Measurements from ENCODE around the gene FGF10.

Gene FGF10

DNA sequence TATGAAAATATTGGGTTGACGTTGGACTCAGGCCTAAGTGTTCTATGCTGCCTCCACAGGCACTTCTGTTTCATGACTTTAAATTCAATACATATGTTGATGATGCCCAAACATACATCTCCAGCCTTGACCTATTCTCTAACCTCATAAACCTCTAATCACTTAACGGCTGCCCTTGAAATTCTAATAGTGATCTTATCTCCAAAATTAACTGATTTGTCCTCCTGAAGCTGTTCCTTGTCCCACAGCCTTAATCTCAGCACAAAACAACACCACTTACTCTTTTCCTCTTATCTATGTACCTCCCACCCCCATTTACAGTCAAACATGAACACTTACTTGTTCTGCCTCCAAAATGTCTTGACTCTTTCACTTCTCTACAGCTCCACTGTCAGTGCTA lies 43.3 kb downstream of the FGF10 start:
- DNase-seq, result no peak

DNA sequence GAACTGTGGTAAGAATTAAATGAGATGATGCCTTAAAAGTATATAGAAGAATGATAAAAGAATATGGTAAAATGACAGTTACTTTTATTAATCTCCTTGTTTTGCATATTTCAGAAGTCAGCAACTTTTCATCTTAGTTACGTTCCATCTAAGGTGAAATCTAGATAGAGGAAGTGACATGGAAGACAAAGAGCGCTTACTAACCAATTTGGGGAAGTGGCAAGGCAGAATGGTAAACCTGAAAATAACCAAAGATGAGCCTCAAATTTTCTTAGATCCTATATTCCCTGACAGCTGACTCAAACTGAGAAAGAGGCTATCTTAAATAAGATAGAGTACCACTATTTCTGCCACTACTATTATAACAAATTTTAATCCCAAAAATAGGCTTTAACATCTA lies 52.5 kb downstream of the FGF10 start:
- DNase-seq, result peak; percentile 87 to 89

DNA sequence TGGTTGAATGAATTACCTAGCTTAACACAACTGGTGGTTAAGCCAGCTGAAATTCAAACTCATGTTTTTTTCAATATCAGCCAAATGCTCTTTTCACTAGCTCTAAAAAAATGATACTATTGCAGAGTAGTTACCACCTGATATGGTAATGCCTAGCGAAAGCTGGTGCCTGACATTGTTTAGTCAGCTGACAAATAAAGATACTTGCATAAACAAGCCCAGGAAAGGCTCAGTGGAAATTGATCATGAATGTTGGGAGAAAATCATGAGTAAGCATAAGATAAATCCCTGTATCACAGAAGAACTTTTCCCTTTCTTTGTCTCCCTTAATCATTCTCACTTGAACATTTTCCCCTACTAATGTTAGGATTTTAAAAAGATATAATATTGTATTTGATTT lies 54.6 kb downstream of the FGF10 start:
- no peak for DNase-seq

DNA sequence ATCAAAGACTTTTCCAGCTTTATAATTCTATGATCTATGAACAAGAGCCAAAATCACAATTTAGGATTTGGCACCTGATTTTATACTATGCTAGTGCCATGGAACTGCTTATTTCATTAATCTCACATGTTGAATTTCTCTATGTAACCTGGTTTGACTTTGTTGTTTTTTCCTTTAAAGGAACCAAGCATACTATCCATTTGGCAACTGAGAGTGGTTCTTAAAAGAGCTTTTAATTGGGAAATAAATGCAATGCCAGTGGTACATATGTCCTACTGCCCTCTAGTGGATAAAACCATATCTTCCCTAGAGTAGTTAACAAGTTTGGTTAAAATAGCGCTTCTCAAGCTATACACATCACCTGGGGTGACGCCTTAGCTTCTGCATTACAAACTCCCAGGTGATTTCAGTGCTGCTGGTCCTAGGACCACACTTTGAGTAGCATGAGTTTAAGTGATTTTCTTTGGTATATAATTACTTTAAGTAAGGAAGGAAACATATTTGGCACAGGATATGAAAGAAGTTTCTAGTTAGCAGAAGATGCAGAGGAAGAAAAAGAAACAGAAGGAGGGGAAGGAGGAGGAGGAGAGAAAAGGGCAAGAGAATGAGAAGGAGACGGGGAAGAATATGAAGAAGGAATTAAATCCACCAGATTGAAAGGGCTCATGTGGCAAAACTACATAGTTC lies 56.8 kb downstream of the FGF10 start:
- peak; percentile 56 to 66 for DNase-seq

DNA sequence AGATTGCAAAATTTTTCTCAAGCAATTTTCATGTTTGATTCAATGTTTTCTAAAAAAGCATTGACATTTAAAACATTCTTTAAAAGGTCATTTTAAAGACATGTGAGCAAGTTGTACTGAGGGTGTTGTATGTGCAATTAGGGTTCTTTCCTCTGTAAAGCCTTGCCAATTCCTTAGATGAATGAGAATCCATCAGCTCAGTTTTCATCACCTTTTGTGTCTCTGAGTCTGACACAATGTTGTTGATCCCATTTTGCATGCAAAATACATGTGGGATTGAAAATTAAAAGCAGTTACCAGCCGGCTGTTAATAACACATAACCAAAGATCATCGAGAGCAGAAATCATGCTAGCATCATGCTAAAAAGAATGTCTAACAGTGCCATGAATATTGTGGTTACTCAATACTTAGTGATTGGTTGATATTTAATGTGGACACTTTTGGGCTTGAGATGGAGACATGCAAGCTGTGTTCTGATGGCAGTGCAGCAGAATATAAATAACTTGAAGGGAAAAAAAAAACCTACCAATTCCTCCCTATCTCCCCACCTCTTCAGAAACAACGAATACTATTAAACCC lies 57.7 kb downstream of the FGF10 start:
- no peak for DNase-seq

DNA sequence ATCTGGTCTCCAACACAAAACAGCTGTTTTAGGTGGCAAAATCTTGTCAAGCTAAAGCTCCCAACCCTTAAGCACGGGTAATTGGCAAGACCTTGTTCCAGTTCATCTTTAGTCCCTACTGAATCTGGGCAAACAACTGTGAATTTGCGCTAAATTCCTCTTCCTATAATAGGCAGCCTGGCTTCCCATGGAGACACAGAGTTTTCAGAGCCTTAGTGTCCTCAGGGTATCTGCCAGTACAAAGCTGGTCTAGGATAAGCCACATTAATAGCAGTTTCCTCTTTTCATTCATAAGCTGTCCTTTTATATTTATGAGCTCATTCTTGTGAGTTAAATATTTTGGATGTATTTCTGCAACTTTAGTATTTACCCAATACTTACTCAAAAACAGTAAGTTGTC lies 59.5 kb downstream of the FGF10 start:
- peak; percentile 41 to 63 for DNase-seq

DNA sequence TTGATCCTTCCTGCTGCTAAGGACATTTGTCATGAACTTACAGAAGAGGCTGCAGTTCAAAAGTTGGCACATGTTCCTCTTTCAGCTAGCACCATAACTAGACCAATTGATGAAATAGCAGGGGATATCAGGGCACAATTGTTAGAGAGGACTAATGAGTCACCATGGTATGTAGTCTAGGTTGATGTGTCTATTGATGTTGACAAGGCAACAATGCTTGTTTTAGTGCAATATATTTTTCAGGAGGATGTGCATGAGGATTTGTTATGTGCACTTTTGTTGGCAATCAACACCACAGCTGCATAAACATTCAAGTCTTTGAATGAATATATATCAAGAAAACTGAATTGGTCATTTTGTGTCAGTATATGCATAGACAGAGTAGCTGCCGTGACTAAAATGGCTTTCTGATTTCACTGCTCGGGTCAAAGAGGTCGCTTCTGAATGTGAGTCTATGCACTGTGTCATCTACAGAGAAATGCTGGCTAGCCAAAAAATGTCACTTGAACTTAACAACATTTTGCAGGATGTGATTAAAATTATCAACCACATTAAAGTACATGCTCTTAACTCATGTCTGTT lies 68.0 kb downstream of the FGF10 start:
- no peak for DNase-seq

DNA sequence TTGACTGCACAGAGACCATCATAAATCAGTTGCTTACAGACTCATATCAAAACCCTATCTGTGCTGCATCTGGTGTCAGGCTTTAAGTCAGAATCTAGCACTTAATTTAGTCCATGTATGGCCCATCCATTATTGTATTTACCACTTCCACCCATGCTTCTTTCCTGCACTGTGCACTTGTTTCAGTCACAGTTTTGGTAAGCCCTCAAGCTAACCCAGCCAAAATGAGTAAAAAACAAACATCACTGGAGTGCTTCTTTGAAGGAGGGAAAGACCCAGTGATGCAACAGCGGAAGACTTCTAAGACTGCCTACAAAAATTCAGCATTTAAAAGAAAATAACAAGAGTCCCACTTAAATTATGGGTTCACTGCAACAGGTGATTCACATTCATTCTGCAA lies 69.0 kb downstream of the FGF10 start:
- DNase-seq, result no peak

DNA sequence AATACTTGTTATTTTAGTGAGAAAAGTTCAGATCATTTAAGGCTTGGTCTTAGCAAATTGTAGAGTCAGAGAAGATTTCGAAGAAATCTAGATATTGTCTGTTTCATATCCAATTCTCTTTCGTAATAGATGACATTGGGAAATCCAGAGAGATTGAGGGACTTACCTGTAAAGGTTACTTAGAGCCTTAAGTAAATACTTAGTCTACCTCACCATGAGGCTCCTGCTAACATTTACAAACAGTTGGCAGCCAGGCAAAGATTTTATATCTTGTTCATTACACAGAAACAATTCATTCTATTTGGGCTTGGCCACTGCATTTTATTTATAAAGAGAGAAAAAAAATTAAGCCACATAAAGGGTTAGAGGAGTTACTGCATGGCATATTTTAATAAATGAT lies 70.3 kb downstream of the FGF10 start:
- no peak for DNase-seq

DNA sequence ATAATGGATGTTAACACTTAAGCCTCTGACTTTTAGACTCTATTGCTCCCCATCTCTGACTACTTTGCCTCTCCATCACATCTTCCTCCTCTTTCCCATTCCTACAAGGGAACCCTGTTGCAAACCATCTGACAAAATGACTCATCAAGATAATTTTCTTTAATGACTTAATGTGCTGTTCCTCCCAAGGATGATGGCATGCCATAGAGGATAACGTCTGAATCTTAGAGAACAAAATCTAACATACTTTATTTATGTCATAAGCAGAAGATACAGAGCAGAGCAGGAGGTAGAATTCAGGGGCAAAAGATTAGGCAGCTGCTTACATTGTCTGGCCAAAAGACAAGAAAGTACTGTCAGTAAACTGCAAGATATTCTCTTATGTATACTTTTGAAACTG lies 76.8 kb downstream of the FGF10 start:
- no peak for DNase-seq

DNA sequence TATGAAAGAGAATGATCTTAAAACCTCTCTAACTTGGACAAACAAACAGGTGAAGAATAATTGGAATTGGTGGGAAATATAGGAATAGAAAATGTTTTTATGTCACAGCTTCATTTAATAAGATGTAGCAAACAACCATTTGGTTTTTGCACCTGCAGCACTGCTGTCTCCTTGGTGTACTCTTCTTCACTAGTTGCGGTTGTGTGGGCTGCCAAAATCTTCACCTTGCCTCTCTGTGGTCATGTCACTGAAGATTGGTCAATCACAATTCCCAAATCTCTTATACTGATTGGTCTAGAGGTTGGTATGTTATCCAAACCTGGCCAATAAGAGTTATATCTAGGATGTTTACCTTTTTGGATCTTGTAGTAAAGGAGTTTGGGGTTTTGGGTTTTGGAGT lies 88.7 kb downstream of the FGF10 start:
- DNase-seq, result no peak

DNA sequence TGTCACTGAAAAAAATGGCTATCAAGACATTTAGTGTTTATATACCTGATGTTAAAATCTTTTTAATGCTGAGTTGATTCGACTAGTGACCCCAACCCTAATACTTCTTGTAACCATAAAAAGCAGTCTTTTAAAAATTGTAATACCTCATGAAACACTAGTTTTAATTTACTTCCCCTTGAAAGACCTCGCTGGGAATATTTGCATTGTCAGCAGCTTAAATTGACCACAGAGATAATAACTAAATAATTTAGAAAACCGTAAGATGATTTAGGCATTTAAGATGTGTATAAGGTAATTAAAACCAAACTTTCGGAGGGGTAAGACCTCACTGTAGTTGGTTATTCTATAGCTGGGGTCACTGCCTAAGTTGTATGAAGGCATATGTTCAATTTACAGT lies 89.8 kb downstream of the FGF10 start:
- no peak for DNase-seq

DNA sequence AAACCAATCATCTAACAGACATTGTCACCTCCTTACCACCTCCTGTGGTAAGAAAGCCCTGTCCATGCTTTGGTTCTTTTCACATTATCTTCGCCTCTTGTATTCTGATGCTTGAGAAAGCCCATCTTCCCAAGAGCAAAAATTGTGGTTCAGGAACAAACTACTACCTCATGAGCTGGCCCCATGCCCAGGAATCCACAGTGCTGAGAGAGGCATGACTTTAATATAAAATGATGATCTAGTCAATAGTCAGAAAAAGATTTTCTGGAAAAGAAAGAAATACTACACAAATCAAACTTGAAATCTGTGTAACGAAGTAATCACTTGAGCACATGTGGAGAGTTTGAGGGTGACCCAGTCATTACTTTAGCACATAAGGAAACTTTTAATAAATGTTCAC lies 94.7 kb downstream of the FGF10 start:
- no peak for DNase-seq

DNA sequence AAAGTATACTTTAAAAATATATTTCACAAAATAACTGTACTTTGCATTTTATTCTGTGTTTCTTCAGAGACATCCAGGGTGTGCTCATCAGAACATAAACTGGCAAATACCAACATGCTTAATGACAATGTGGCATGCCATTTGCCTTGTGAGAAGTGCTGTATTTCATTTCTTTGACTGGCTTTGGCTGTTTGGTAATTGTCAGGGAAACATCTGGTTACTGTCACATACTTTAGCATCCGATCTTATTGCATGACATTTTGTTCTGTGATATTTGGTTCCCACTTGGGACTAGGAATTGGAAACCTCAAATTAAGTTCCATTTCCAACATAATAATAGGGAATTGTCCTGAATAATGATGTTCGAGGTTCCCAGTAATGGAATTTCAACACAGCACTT lies 96.5 kb downstream of the FGF10 start:
- no peak for DNase-seq

DNA sequence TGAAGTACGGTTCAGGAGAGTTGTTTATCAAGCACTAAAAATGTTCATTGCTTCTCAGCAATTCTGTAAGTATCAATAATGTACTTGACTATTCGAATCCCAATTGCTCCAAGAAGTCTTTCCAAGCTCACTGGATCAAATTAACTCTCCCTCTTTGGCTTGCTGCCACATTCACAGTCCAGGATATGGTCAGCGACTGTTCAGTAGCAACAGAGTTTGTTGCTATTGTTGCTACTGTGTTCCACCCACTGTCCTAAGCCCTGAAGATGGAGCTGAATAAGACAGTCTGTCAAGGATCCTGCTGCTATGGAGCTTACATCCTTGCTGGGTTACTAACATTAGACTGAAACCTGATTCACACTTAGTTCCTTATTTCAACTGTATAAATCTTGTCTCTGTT lies 110.8 kb downstream of the FGF10 start:
- no peak for DNase-seq

DNA sequence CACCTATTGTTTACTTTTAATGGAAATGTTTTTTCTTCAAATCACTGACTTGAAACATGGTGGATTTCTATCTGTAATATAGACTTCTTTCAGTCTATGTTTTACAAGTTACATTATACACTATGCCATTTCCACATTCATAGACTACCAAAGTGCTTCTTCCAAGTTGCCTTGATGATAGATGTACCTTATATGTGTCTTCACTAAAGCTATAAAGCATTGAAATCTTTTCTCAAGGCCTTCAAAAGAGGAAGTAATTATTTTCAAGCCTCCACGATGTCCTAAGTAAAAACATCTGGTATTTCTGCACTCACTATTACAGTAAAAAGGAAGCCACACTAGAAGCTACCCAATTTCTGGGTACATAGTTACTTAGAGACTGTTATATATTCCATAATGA lies 113.3 kb downstream of the FGF10 start:
- peak; percentile 82 to 86 for DNase-seq

DNA sequence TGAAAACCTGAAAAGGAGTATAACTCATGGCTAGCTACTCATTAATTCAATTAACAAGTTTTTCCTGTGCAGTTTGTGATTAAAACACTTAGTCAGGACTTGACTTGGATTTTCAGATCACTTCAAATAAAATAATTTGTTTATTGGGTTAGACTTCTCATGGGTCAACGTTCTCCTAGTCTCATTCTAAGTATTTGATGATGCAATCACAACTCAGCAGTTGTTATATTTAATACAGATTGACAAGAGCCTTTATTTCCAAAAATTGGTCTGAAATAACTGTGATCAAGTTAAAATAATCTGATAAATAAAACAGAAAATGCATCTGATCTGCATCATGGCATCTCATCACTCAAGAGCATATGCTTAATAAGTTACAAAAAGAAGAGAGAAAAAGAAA lies 113.9 kb downstream of the FGF10 start:
- no peak for DNase-seq

DNA sequence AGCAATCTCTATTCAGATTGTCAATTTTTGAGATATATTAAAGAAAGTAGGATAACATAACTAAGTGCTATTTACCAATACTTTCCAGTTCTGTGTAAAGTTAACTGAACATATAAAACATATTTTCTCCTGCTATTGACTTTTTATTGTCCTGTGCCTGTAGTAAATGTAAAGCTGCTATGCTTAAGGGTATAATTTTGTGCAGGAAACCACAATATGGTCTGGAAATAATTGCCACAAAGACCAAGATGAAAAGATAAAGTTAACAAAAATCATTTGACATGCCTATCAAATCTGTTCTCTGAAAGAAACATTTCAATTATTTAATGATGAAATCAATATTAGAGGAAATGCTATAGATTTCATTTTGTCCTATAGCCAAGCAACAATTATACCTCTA lies 121.3 kb downstream of the FGF10 start:
- DNase-seq, result no peak

DNA sequence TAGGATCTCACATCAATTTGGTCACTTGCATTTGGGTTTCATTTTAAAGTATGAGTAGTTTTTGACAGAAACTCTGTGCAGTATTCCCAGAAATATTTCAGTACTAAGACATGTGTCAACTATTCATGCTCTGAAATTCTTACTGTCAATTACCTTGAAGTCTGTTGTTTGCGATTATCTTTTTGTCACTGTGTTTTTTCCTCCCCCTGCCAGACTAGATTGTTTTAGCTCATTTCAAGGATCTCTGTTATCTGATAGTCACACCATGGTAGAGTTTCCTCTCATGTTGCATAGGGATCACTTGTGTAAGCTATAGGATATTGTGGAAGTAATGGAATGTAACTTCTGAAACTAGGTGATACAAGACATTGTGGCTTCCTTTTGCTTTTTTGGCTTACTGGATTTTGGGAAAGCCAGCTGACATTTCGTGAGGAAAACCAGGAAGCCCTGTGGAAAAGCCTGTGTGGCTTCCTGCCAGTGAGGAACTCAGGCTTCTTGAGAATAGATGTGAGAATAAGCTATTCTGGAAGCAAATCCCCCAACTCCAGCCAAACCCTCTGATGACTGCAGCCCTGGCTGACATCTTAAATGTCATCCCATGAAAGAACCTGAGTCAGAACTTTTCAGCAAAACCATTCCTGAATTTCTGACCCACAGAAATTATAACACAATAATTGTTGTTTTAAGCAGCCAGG lies 122.2 kb downstream of the FGF10 start:
- no peak for DNase-seq

DNA sequence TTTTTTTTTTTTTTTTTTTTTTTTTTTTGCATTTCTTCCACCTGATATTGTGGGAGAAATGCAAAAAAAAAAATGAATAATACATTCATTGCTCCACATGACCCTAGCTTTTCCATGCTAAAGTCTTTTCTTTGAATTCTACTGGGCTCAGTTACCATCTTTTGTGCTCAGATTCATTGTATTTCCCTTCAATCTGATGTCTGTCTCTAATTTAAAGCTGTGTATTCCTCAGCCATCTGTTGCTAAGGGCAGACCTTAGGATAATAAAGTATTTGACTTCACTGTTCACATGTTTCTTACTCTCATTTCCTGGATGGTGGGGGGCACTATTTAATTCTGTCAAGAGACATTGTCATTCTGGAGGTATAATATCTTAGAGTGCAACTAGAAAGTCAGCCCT lies 123.5 kb downstream of the FGF10 start:
- no peak for DNase-seq

DNA sequence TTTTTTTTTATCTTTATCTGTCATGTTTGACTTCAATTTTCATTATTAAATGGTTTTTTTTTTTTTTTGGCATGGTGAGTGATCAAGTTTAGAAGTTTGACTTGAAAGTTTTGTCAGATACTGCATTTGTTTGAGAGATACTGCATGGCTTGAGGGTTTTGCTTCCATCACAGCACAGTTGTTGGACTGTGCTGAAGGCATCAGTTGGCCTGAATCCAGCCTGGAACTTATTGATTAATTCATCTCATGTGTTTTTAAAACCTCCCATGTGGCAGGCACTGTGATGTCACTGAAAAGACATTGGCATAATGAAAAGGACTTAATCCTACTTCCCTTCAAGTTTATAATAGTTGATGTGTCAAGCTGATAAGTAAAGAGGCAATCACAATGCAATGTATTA lies 128.4 kb downstream of the FGF10 start:
- DNase-seq, result no peak

DNA sequence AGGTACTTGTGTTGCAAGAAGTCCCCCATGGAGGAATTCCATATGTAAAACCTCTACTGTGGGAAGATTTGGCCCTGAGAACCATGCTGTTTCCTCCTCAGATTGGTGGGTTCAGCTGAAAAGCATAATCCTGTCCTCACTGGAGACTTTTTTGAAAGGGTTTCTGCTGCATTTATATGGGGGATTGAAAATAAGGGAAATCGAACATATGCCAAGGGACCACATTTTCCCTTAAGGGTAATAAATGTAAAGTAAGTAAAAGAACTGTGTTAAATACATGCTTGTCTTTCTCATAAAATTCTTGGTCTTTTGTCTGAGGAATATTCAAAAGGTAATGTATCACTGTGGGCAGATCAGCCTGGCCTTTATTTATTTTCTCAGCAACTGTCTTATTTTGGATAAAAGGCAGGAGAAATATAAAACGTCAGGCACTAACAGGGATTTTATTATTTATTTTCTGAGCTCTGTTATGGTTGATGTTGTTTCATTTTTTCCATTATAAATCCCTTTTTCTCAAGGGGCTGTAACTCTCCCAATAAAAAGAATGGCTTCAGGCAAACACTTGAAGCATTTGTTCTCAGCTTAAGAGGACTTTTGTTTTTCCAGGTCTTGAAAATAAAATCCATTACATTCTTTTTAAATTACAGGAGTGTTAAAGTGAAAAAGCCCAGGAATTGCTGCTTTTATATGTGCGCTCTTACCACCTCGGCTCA lies 131.4 kb downstream of the FGF10 start:
- DNase-seq, result no peak

DNA sequence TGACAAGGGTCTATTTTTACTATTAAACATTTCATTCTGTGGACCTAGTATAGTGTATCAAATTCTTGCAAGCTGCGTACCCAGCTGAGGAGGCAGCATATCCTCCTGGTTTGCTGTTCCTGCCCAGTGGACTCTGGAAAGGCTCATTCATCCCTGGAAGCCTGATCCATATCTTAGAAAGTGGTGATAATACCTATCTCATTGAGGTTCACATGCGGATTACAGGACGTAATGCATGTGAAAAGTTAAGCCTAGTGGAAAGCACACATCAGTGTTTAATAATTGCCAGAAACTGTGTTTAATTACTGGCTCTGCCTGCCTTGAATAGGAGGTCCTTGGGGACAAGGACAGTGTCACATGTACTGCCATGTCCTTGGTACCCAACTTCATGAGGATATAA lies 132.0 kb downstream of the FGF10 start:
- no peak for DNase-seq
